ENCODE data around the gene PCGF2.

DNA sequence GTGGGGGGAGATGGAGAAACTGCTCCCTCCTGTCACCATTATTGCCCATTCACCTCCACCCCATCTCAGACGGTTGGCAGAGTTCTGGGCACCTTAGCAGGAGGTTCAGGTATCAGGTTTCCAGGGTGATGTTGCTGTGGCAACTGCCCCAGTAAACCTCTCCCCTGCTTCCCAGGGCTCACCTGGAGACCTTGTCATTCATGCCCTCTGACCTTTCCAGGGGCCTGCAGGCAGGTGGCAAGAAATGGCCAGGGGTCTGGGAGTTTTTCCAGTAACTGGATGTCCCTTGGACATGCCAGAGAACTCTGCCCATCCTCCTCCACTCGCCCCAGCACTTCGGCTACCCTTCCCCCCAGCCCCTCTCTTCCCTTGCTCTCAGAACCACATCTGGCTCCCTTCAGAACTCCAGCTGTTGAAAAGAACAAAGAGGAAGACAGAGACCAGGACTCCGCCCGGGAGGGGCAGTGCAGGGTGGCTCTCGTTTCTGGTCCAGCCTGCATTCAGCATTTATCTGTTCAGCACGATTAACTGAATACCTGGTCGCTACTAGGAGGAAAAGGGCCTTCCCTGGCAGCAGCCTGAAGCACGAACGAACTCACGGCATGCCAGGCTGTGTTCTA lies 34.6 kb downstream of the PCGF2 start:
- TF ChIP-seq NRF1 (conservative IDR thresholded peaks at IDR 0.05; ENCODE audit: low read depth, low read length) = no peak
- TF ChIP-seq, protein P1, sequence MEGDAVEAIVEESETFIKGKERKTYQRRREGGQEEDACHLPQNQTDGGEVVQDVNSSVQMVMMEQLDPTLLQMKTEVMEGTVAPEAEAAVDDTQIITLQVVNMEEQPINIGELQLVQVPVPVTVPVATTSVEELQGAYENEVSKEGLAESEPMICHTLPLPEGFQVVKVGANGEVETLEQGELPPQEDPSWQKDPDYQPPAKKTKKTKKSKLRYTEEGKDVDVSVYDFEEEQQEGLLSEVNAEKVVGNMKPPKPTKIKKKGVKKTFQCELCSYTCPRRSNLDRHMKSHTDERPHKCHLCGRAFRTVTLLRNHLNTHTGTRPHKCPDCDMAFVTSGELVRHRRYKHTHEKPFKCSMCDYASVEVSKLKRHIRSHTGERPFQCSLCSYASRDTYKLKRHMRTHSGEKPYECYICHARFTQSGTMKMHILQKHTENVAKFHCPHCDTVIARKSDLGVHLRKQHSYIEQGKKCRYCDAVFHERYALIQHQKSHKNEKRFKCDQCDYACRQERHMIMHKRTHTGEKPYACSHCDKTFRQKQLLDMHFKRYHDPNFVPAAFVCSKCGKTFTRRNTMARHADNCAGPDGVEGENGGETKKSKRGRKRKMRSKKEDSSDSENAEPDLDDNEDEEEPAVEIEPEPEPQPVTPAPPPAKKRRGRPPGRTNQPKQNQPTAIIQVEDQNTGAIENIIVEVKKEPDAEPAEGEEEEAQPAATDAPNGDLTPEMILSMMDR (IDR thresholded peaks at IDR 0.05 in 2 of 3, conservative IDR thresholded peaks at IDR 0.05 in 1 of 3; ENCODE audit: control insufficient read depth in 2 of 3, extremely low read depth in 1 of 3, insufficient read depth in 1 of 3, low read depth in 3 of 3, low read length in 3 of 3) = no peak
- TF ChIP-seq CBFB (IDR thresholded peaks at IDR 0.05; ENCODE audit: low read depth) = no peak
- no peak for TF ChIP-seq CREB1 (IDR thresholded peaks at IDR 0.05; ENCODE audit: low read depth)
- TF ChIP-seq NFYB (IDR thresholded peaks at IDR 0.05; ENCODE audit: insufficient read depth, low read depth, low read length) = no peak
- no peak for TF ChIP-seq SP1 (IDR thresholded peaks at IDR 0.05; ENCODE audit: low read depth, low read length)
- no peak for TF ChIP-seq ATF7 (IDR thresholded peaks at IDR 0.05; ENCODE audit: low read depth)
- TF ChIP-seq EZH2 (IDR thresholded peaks at IDR 0.05; ENCODE audit: borderline replicate concordance, control insufficient read depth, low read depth, low read length) = no peak
- TF ChIP-seq, protein P2, sequence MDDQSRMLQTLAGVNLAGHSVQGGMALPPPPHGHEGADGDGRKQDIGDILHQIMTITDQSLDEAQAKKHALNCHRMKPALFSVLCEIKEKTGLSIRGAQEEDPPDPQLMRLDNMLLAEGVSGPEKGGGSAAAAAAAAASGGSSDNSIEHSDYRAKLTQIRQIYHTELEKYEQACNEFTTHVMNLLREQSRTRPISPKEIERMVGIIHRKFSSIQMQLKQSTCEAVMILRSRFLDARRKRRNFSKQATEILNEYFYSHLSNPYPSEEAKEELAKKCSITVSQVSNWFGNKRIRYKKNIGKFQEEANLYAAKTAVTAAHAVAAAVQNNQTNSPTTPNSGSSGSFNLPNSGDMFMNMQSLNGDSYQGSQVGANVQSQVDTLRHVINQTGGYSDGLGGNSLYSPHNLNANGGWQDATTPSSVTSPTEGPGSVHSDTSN (IDR thresholded peaks at IDR 0.05; ENCODE audit: insufficient replicate concordance, low read depth, low read length) = no peak
- no peak for TF ChIP-seq LARP7 (IDR thresholded peaks at IDR 0.05)

Data from GM12878 (cell line).